ENCODE results near the gene CD74.

The CD74 gene

GRCh38 chr5:150412319-150413175 lies at the start of gene CD74:
Gene CD74 (minus strand): TSS chr5:150412910. CDS start chr5:150412749, 161 bp downstream.
- H3K27ac ChIP-seq: no peak within 1 kb of the TSS
- TF ChIP-seq CTCF (conservative IDR thresholded peaks at IDR 0.05) (no peak), ZFX (IDR thresholded peaks at IDR 0.05) (no peak)

- TF ChIP-seq ZFX (IDR thresholded peaks at IDR 0.05) (no peak), CTCF (conservative IDR thresholded peaks at IDR 0.05) (no peak)
- H3K27ac ChIP-seq: no peak overlapping the region
These were observed 48.5 kb upstream of the CD74 start for GRCh38 chr5:150461231-150461630.

- H3K27ac ChIP-seq: no peak overlapping the region
These were observed 48.1 kb upstream of the CD74 start for GRCh38 chr5:150460781-150461180.

DNA sequence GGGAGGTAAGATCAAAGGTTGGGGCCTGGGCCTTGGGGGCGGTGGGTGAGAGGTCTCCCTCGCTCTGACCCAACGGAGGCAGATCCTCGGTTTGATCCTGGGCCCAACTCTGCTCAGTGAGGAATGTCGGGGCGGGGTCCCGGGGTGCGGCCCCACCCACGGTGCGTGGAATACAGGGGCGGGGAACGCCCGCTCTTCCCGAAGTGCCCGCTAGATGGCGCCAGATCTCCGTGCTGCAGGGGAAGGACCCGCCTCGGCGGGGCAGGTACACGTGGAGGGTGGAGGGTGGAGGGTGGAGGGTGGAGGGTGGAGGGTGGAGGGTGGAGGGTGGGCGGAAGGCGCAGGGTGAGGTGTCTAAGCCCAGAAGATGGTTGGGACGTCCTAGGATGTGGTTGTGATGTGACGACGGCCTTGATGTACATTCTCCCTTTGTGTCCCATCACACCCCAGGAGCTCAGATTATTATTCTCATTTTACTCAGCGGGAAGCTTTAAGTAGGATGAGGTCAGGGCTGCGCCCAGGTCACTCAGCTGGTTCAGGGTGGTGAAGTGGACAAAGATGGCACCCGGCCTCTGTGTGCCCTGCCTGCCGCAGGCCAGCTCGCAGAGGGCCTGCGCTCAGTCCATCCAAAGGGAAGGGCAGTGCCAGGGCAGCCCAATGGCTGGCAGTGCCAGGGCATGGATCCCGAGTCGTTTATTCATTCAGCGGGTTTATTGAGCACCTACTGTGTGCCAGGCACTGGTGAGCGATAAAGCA lies 46.3 kb upstream of the CD74 start:
- TF ChIP-seq CTCF (conservative IDR thresholded peaks at IDR 0.05) (peak; percentile 89), ZFX (IDR thresholded peaks at IDR 0.05) (no peak)
- peak overlapping the region; percentile 13 for H3K27ac ChIP-seq

More at GRCh38 chr5:150460781-150461180, 48.1 kb upstream of the CD74 start:
- TF ChIP-seq CTCF (conservative IDR thresholded peaks at IDR 0.05): no peak
- no peak for TF ChIP-seq ZFX (IDR thresholded peaks at IDR 0.05)

GRCh38 chr5:150457562-150458240 lies 45.0 kb upstream of the CD74 start:
- no peak for TF ChIP-seq ZFX (IDR thresholded peaks at IDR 0.05)
- no peak for TF ChIP-seq CTCF (conservative IDR thresholded peaks at IDR 0.05)
- H3K27ac ChIP-seq: no peak overlapping the region

DNA sequence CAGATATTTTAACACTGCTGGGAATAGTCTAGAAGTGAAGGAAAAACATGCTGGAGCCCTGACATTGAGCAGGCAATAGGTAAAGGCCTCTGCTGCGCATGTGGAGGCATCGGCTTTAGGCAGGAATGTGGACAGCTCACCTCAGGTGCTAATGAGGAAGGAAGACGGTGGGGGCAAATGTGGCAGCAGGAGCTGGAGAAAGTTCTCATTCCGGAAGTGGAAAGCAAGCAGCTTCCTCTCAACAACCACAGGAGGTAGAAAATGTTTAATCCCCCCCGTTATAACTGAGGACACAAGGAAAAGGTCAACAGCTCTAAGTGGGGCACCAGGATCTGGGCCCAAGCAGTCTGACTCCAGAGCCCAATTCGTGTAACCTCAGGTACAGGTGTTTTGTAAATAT lies 44.4 kb upstream of the CD74 start:
- no peak overlapping the region for H3K27ac ChIP-seq

More for the DNA sequence above, 44.4 kb upstream of the CD74 start:
- TF ChIP-seq ZFX (IDR thresholded peaks at IDR 0.05) (no peak), CTCF (conservative IDR thresholded peaks at IDR 0.05) (no peak)

Measured in C4-2B (cell line).